Activated CD4-positive, alpha-beta memory T cell treated with anti-CD3 and anti-CD28 coated beads for 36 hours (primary cell): ENCODE measurements around the gene CCL4L2. TPM values are rescaled to one million over a fixed set of nuclear protein-coding genes. Genes with fewer than 3 reads are reported as not detected.
"Not testable (repeated sequence)": the region's sequence is repeated elsewhere in the genome, so short reads cannot be mapped to it uniquely, and the experiment has no call there.

Source experiments
- CTCF ChIA-PET: fragments of 350-600 bp; sonication (Branson Sonifier 250); formaldehyde crosslinking; loops from one replicate; lab custom pipeline; 2021; ENCODE audit warnings: antibody characterized with exemption, inconsistent platforms; lab: Charles Lee
- POLR2A ChIA-PET: fragments of 350-600 bp; sonication (Branson Sonifier 250); formaldehyde crosslinking; loops from one replicate; lab custom pipeline; 2021; ENCODE audit warnings: antibody characterized with exemption; lab: Charles Lee
- DNase-seq: peaks from one replicate; pipeline ENCODE4 v3.0.0-alpha.2; 2020
- H3K27ac Mint-ChIP-seq: one replicate; pipeline ENCODE4 v1.8.0; 2021; ENCODE audit warnings: mixed read lengths
- H3K27me3 Mint-ChIP-seq: one replicate; pipeline ENCODE4 v1.8.0; 2021; ENCODE audit warnings: mixed read lengths
- H3K36me3 Mint-ChIP-seq: one replicate; pipeline ENCODE4 v1.8.0; 2021; ENCODE audit warnings: mixed read lengths
- H3K4me1 Mint-ChIP-seq: one replicate; pipeline ENCODE4 v1.8.0; 2021; ENCODE audit warnings: low read depth, mixed read lengths
- H3K4me3 Mint-ChIP-seq: one replicate; pipeline ENCODE4 v1.8.0; 2021; ENCODE audit warnings: mild to moderate bottlenecking, mixed read lengths
- H3K9me3 Mint-ChIP-seq: one replicate; pipeline ENCODE4 v1.8.0; 2021; ENCODE audit warnings: mixed read lengths
- intact Hi-C: fragments of 100-400 bp; cut with micrococcal nuclease; formaldehyde crosslinking; loops from one replicate; pipeline ENCODE4 v1.15.1; 2023
- total RNA-seq, 2 experiments: library from RNA; stranded (reverse); gene quantifications; one replicate each; pipeline ENCODE4 v1.2.3, GENCODE V29; 2021

Gene CCL4L2
- total RNA-seq, 2 experiments from 2014 or later, result 48.9 to 58.6 TPM

- intact Hi-C loops, result loop anchor here (10.0 kb wide), 1 partner anchor 73 kb away; no protein-coding TSS in a partner anchor
- H3K36me3 Mint-ChIP-seq, CTCF ChIA-PET, DNase-seq, POLR2A ChIA-PET, H3K9me3 Mint-ChIP-seq, H3K27ac Mint-ChIP-seq, H3K4me3 Mint-ChIP-seq: not testable (repeated sequence)
- Mint-ChIP-seq H3K27me3 (peaks cover 56% of the 10 kb centered on the region), H3K4me1 (peaks cover 11% of the 10 kb centered on the region)
These were observed 22.8 kb upstream of the CCL4L2 start for GRCh38 chr17:36187943-36188665.

- Mint-ChIP-seq H3K9me3 (no peaks in the 10 kb centered on the region), H3K4me3 (no peak overlapping the region), H3K27me3 (peaks cover 50% of the 10 kb centered on the region), H3K36me3 (no peaks in the 10 kb centered on the region), H3K27ac (no peak overlapping the region), H3K4me1 (peaks cover 11% of the 10 kb centered on the region)
- ChIA-PET POLR2A (no interaction called here), CTCF (no interaction called here)
- DNase-seq, result no peak
- intact Hi-C loops, result loop anchor here (10.0 kb wide), 1 partner anchor 74 kb away; no protein-coding TSS in a partner anchor
These were observed 22.0 kb upstream of the CCL4L2 start for GRCh38 chr17:36188891-36189306.

GRCh38 chr17:36189993-36190392 lies 20.9 kb upstream of the CCL4L2 start:
- Mint-ChIP-seq H3K27me3 (peaks cover 44% of the 10 kb centered on the region), H3K4me1 (peaks cover 11% of the 10 kb centered on the region)
- H3K4me3 Mint-ChIP-seq, POLR2A ChIA-PET, H3K27ac Mint-ChIP-seq, DNase-seq, CTCF ChIA-PET, H3K36me3 Mint-ChIP-seq, H3K9me3 Mint-ChIP-seq: not testable (repeated sequence)
- intact Hi-C loops, result loop anchor here (10.0 kb wide), 1 partner anchor 75 kb away; no protein-coding TSS in a partner anchor

GRCh38 chr17:36190549-36191330 lies 20.1 kb upstream of the CCL4L2 start:
- H3K9me3 Mint-ChIP-seq, CTCF ChIA-PET, H3K27ac Mint-ChIP-seq, intact Hi-C loops, H3K36me3 Mint-ChIP-seq, H3K4me3 Mint-ChIP-seq, DNase-seq, POLR2A ChIA-PET: not testable (repeated sequence)
- peaks cover 11% of the 10 kb centered on the region for H3K4me1 Mint-ChIP-seq
- H3K27me3 Mint-ChIP-seq, result peaks cover 42% of the 10 kb centered on the region

GRCh38 chr17:36193216-36193775 lies 17.6 kb upstream of the CCL4L2 start:
- H3K27ac Mint-ChIP-seq, result no peak overlapping the region

GRCh38 chr17:36194147-36194831 lies 16.6 kb upstream of the CCL4L2 start:
- H3K4me3 Mint-ChIP-seq, H3K36me3 Mint-ChIP-seq, H3K9me3 Mint-ChIP-seq, intact Hi-C loops, DNase-seq, H3K27ac Mint-ChIP-seq: not testable (repeated sequence)
- CTCF ChIA-PET, result interaction anchor here (0.5 kb wide), 1 partner anchor 42 kb away, joined by 3 read pairs; no protein-coding TSS in a partner anchor
- Mint-ChIP-seq H3K4me1 (peaks cover 19% of the 10 kb centered on the region), H3K27me3 (peaks cover 28% of the 10 kb centered on the region)
- POLR2A ChIA-PET, result interaction anchor here (1.5 kb wide), 1 partner anchor 11 kb away, joined by 3 read pairs; no protein-coding TSS in a partner anchor

More at GRCh38 chr17:36193216-36193775, 17.6 kb upstream of the CCL4L2 start:
- POLR2A ChIA-PET, result interaction anchor here (1.5 kb wide), 1 partner anchor 10 kb away, joined by 3 read pairs; no protein-coding TSS in a partner anchor
- H3K27me3 Mint-ChIP-seq, result peaks cover 31% of the 10 kb centered on the region
- CTCF ChIA-PET, result interaction anchor here (0.8 to 1.2 kb wide), 2 partner anchors 44 to 224 kb away, joined by 3 to 4 read pairs; no protein-coding TSS in a partner anchor
- H3K4me3 Mint-ChIP-seq, result no peak overlapping the region
- no peaks in the 10 kb centered on the region for H3K36me3 Mint-ChIP-seq
- peaks cover 15% of the 10 kb centered on the region for H3K4me1 Mint-ChIP-seq
- no peaks in the 10 kb centered on the region for H3K9me3 Mint-ChIP-seq
- no peak for DNase-seq
- intact Hi-C loops, result no loop called here

GRCh38 chr17:36194832-36195433 lies 15.9 kb upstream of the CCL4L2 start:
- not testable (repeated sequence) for H3K9me3 Mint-ChIP-seq, H3K36me3 Mint-ChIP-seq

GRCh38 chr17:36195434-36196130 lies 15.3 kb upstream of the CCL4L2 start:
- H3K9me3 Mint-ChIP-seq, result no peaks in the 10 kb centered on the region
- no peak overlapping the region for H3K27ac Mint-ChIP-seq
- H3K4me1 Mint-ChIP-seq, result peaks cover 19% of the 10 kb centered on the region
- DNase-seq, result no peak
- H3K4me3 Mint-ChIP-seq, result no peak overlapping the region
- H3K27me3 Mint-ChIP-seq, result peaks cover 30% of the 10 kb centered on the region
- ChIA-PET POLR2A (no interaction called here), CTCF (no interaction called here)
- intact Hi-C loops, result no loop called here
- H3K36me3 Mint-ChIP-seq, result no peaks in the 10 kb centered on the region

More at GRCh38 chr17:36194832-36195433, 15.9 kb upstream of the CCL4L2 start:
- DNase-seq, H3K27ac Mint-ChIP-seq, intact Hi-C loops, H3K4me3 Mint-ChIP-seq, POLR2A ChIA-PET, CTCF ChIA-PET: not testable (repeated sequence)
- Mint-ChIP-seq H3K27me3 (peaks cover 28% of the 10 kb centered on the region), H3K4me1 (peaks cover 19% of the 10 kb centered on the region)

- Mint-ChIP-seq H3K36me3 (no peaks in the 10 kb centered on the region), H3K9me3 (no peaks in the 10 kb centered on the region), H3K4me3 (no peak overlapping the region), H3K27me3 (peaks cover 28% of the 10 kb centered on the region), H3K4me1 (peaks cover 19% of the 10 kb centered on the region), H3K27ac (no peak overlapping the region)
- ChIA-PET CTCF (no interaction called here), POLR2A (no interaction called here)
- intact Hi-C loops, result no loop called here
- no peak for DNase-seq
These were observed 14.8 kb upstream of the CCL4L2 start for GRCh38 chr17:36196131-36196486.

- no peak for DNase-seq
- H3K27ac Mint-ChIP-seq, result no peak overlapping the region
- POLR2A ChIA-PET, result no interaction called here
- intact Hi-C loops, result no loop called here
- H3K4me3 Mint-ChIP-seq, result no peak overlapping the region
- CTCF ChIA-PET, result no interaction called here
- no peaks in the 10 kb centered on the region for H3K9me3 Mint-ChIP-seq
- H3K4me1 Mint-ChIP-seq, result peaks cover 16% of the 10 kb centered on the region
- peaks cover 28% of the 10 kb centered on the region for H3K27me3 Mint-ChIP-seq
- no peaks in the 10 kb centered on the region for H3K36me3 Mint-ChIP-seq
These were observed 13.5 kb upstream of the CCL4L2 start for GRCh38 chr17:36197387-36197703.

- Mint-ChIP-seq H3K9me3 (no peaks in the 10 kb centered on the region), H3K4me1 (peaks cover 13% of the 10 kb centered on the region), H3K36me3 (no peaks in the 10 kb centered on the region), H3K27me3 (peaks cover 32% of the 10 kb centered on the region), H3K27ac (no peak overlapping the region), H3K4me3 (no peak overlapping the region)
- intact Hi-C loops, result no loop called here
- DNase-seq, result peak; percentile 51
- POLR2A ChIA-PET, result no interaction called here
- CTCF ChIA-PET, result no interaction called here
These were observed 11.9 kb upstream of the CCL4L2 start for GRCh38 chr17:36198831-36199465.
